Measurements from ENCODE around the gene UGT1A4. TPM values are rescaled to one million over a fixed set of nuclear protein-coding genes. Genes with fewer than 3 reads are reported as not detected.

The UGT1A4 gene
- total RNA-seq, 1 experiment from 2014 or later: 0.12 TPM

DNA sequence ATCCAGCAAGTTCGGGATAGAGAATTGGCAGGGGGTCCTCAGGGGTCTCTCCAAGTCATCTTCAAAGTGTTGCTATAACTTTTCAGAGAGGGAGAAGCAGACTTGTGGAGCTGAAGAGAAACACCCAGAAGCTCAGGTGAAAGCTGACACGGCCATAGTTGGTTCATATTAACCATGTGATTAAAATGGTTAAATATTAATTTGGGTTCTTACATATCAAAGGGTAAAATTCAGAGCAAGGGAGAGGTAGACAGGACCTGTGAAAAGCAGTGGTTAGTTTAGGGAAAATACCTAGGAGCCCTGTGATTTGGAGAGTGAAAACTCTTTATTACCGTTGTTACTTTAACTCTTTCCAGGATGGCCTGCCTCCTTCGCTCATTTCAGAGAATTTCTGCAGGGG, 25.9 kb upstream of the UGT1A4 start, which contains the start of gene UGT1A6:
TSS of gene UGT1A6 (plus strand) at position 243 of the 400 bp plus-strand sequence. CDS start at position 358, 115 bp downstream.
- RAD21 ChIA-PET (ENCODE audit: low non-redundant PET in 1 of 2, low total read pairs in 2 of 2, uncharacterized antibody in 2 of 2, unreplicated experiment in 2 of 2): no interaction called here
- ATAC-seq: no peak
- no peak within 1 kb of the TSS for H2AFZ ChIP-seq (ENCODE audit: low read depth, low read length, poor library complexity, severe bottlenecking)
- no peak within 1 kb of the TSS for H3K9ac ChIP-seq (ENCODE audit: low read length)
- TF ChIP-seq CEBPB (IDR thresholded peaks at IDR 0.05; ENCODE audit: low read depth): no peak
- H3K4me1 ChIP-seq (ENCODE audit: control insufficient read depth in 1 of 2, insufficient read depth in 2 of 2, low read length in 2 of 2): no peaks in the 10 kb centered on the region
- H4K20me1 ChIP-seq (ENCODE audit: insufficient read depth): no peaks in the 10 kb centered on the region
- no peaks in the 10 kb centered on the region for H3K27me3 ChIP-seq (ENCODE audit: insufficient read depth, low read length)
- no TSS peak for BruUV-seq (replicated peaks)
- H3K4me2 ChIP-seq (ENCODE audit: low read length): no peak within 1 kb of the TSS
- no peaks in the 10 kb centered on the region for H3K79me2 ChIP-seq (ENCODE audit: insufficient read depth, low read length)
- no peaks in the 10 kb centered on the region for H3K36me3 ChIP-seq (ENCODE audit: control insufficient read depth in 1 of 2, insufficient read depth in 2 of 2, low read length in 2 of 2)
- intact Hi-C loops (cut with micrococcal nuclease): no loop called here
- no peak within 1 kb of the TSS for H3K27ac ChIP-seq (ENCODE audit: low read depth, low read length)
- H3K9me3 ChIP-seq (ENCODE audit: control insufficient read depth in 1 of 2, insufficient read depth in 1 of 2, low read depth in 1 of 2, low read length in 2 of 2): no peaks in the 10 kb centered on the region
- H3K4me3 ChIP-seq (replicated peaks in 1 of 2; ENCODE audit: low read depth in 1 of 2, low read length in 2 of 2): no peak within 1 kb of the TSS
- no peaks in the 10 kb centered on the region for H3K9me2 ChIP-seq (ENCODE audit: insufficient read depth)
- POLR2A ChIA-PET: no interaction called here
- CTCF ChIA-PET: no interaction called here
- no peak for DNase-seq (ENCODE audit: low read depth, low spot score)

DNA sequence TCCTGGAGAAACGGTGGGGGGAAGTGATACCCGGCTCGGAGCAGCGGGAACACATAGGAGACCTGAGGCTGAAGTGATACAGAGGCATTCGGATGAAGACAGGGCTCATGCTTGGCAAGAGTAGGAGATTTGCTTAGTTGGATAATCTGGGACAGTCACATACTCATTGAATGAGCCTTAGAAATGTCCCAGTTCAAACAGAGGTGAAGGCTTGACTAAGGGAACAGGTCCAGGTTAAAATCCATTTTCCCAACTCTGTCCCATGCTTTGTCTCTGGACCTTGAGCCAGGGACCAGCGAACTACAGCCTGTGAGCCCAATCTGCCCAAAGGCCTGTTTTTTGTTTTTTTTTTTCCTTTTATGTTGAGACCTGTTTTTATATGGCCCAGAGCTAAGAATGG, 24.6 kb upstream of the UGT1A4 start:
- Histone ChIP-seq H3K9me2 (ENCODE audit: insufficient read depth) (no peaks in the 10 kb centered on the region), H3K36me3 (ENCODE audit: control insufficient read depth in 1 of 2, insufficient read depth in 2 of 2, low read length in 2 of 2) (no peaks in the 10 kb centered on the region), H3K27me3 (ENCODE audit: insufficient read depth, low read length) (no peaks in the 10 kb centered on the region), H3K4me1 (ENCODE audit: control insufficient read depth in 1 of 2, insufficient read depth in 2 of 2, low read length in 2 of 2) (no peaks in the 10 kb centered on the region), H3K27ac (ENCODE audit: low read depth, low read length) (no peak overlapping the region), H3K9ac (ENCODE audit: low read length) (no peak overlapping the region), H2AFZ (ENCODE audit: low read depth, low read length, poor library complexity, severe bottlenecking) (no peak overlapping the region), H3K4me3 (replicated peaks in 1 of 2; ENCODE audit: low read depth in 1 of 2, low read length in 2 of 2) (no peak overlapping the region), H3K4me2 (ENCODE audit: low read length) (no peak overlapping the region), H4K20me1 (ENCODE audit: insufficient read depth) (no peaks in the 10 kb centered on the region), H3K79me2 (ENCODE audit: insufficient read depth, low read length) (no peaks in the 10 kb centered on the region), H3K9me3 (ENCODE audit: control insufficient read depth in 1 of 2, insufficient read depth in 1 of 2, low read depth in 1 of 2, low read length in 2 of 2) (no peaks in the 10 kb centered on the region)
- no peak for DNase-seq (ENCODE audit: low read depth, low spot score)
- intact Hi-C loops (cut with micrococcal nuclease): no loop called here
- no peak for ATAC-seq
- BruUV-seq (replicated peaks): no TSS peak
- ChIA-PET RAD21 (ENCODE audit: low non-redundant PET in 1 of 2, low total read pairs in 2 of 2, uncharacterized antibody in 2 of 2, unreplicated experiment in 2 of 2) (no interaction called here), POLR2A (no interaction called here), CTCF (no interaction called here)
- TF ChIP-seq TCF7L2 (IDR thresholded peaks at IDR 0.05; ENCODE audit: borderline replicate concordance, extremely low read depth, insufficient read depth, insufficient read length): no peak
- TF ChIP-seq CTCF (IDR thresholded peaks at IDR 0.05 in 2 of 3, conservative IDR thresholded peaks at IDR 0.05 in 1 of 3; ENCODE audit: borderline replicate concordance in 1 of 3, insufficient read depth in 1 of 3, low read depth in 2 of 3, low read length in 2 of 3): no peak
- TF ChIP-seq RAD21 (IDR thresholded peaks at IDR 0.05; ENCODE audit: low read depth): no peak
- no peak for TF ChIP-seq MAX (IDR thresholded peaks at IDR 0.05)
- TF ChIP-seq, protein P1, sequence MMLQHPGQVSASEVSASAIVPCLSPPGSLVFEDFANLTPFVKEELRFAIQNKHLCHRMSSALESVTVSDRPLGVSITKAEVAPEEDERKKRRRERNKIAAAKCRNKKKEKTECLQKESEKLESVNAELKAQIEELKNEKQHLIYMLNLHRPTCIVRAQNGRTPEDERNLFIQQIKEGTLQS (IDR thresholded peaks at IDR 0.05): no peak
- TF ChIP-seq EZH2phosphoT487 (IDR thresholded peaks at IDR 0.05; ENCODE audit: borderline replicate concordance): no peak
- no peak for TF ChIP-seq ZFX (IDR thresholded peaks at IDR 0.05)

Data from HCT116 (cell line).